GM12801 (cell line): ENCODE measurements around the gene ERC1.

ENCODE experiments used
- CTCF ChIP-seq: IDR thresholded peaks from one replicate; pipeline ENCODE4 v1.5.1; 2011; ENCODE audit warnings: control low read depth; ENCODE audit not compliant: insufficient read length; ENCODE audit errors: extremely low read depth

Gene ERC1

GRCh38 chr12:1507308-1507707, 516.3 kb downstream of the ERC1 start:
- TF ChIP-seq CTCF, result no peak

GRCh38 chr12:1509413-1510052, 518.5 kb downstream of the ERC1 start:
- no peak for TF ChIP-seq CTCF

GRCh38 chr12:1510056-1510812, 519.2 kb downstream of the ERC1 start:
- TF ChIP-seq CTCF, result no peak

GRCh38 chr12:1515010-1515409, 524.0 kb downstream of the ERC1 start:
- no peak for TF ChIP-seq CTCF

- TF ChIP-seq CTCF, result no peak
These were observed 524.4 kb downstream of the ERC1 start for GRCh38 chr12:1515428-1515827.

- no peak for TF ChIP-seq CTCF
These were observed 526.0 kb downstream of the ERC1 start for GRCh38 chr12:1517007-1517406.

- no peak for TF ChIP-seq CTCF
These were observed 526.9 kb downstream of the ERC1 start for GRCh38 chr12:1517734-1518525.
